ENCODE data around the gene PI3. TPM values are rescaled to one million over a fixed set of nuclear protein-coding genes. Genes with fewer than 3 reads are reported as not detected.

PI3 gene
- total RNA-seq, 3 donors from 2014 or later, result 0.88 to 5.9 TPM; not detected in 1

GRCh38 chr20:45183084-45183483 lies 8.4 kb downstream of the PI3 start:
- Histone ChIP-seq H3K36me3 (no peaks in the 10 kb centered on the region), H3K4me1 (no peaks in the 10 kb centered on the region), H3K27me3 (no peaks in the 10 kb centered on the region), H3K27ac (no peak overlapping the region), H3K9me3 (no peaks in the 10 kb centered on the region), H3K4me3 (no peak overlapping the region)
- TF ChIP-seq POLR2AphosphoS5 (IDR thresholded peaks at IDR 0.05) (no peak), POLR2A (IDR thresholded peaks at IDR 0.05) (no peak)
- TF ChIP-seq, protein P1, sequence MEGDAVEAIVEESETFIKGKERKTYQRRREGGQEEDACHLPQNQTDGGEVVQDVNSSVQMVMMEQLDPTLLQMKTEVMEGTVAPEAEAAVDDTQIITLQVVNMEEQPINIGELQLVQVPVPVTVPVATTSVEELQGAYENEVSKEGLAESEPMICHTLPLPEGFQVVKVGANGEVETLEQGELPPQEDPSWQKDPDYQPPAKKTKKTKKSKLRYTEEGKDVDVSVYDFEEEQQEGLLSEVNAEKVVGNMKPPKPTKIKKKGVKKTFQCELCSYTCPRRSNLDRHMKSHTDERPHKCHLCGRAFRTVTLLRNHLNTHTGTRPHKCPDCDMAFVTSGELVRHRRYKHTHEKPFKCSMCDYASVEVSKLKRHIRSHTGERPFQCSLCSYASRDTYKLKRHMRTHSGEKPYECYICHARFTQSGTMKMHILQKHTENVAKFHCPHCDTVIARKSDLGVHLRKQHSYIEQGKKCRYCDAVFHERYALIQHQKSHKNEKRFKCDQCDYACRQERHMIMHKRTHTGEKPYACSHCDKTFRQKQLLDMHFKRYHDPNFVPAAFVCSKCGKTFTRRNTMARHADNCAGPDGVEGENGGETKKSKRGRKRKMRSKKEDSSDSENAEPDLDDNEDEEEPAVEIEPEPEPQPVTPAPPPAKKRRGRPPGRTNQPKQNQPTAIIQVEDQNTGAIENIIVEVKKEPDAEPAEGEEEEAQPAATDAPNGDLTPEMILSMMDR (IDR thresholded peaks at IDR 0.05), result no peak
- intact Hi-C loops (cut with DNase I; ENCODE audit: low total_unique reads), result no loop called here
- DNase-seq (ENCODE audit: low spot score in 2 of 2), result no peak

DNA sequence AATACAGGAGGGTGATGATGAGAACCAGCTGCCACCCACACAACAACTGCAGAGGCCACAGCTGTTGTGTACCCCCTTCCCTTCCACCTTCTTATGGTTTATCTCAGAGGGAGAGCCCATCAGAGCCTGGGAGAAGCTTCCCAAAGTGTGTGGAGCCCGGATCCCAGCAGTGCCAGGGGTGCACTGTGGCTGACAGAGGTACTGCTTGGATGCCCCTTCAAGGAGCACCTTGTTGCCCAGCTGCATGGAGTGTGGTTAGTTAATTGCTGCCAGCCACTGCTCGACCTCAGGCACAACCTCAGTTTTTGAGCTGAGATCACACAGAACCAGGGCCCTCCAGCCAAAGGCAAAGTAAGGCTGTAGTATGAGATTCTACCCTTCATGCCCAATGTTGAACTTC lies 13.0 kb downstream of the PI3 start:
- Histone ChIP-seq H3K27me3 (no peaks in the 10 kb centered on the region), H3K4me1 (no peaks in the 10 kb centered on the region), H3K36me3 (no peaks in the 10 kb centered on the region), H3K9me3 (no peaks in the 10 kb centered on the region), H3K4me3 (no peak overlapping the region), H3K27ac (no peak overlapping the region)
- intact Hi-C loops (cut with DNase I; ENCODE audit: low total_unique reads), result no loop called here
- DNase-seq (ENCODE audit: low spot score in 2 of 2), result no peak
- TF ChIP-seq, protein P1 (IDR thresholded peaks at IDR 0.05), result no peak
- no peak for TF ChIP-seq POLR2A (IDR thresholded peaks at IDR 0.05)
- TF ChIP-seq POLR2AphosphoS5 (IDR thresholded peaks at IDR 0.05), result no peak

GRCh38 chr20:45189067-45189609 lies 14.4 kb downstream of the PI3 start:
- no peaks in the 10 kb centered on the region for H3K36me3 ChIP-seq
- intact Hi-C loops (cut with DNase I; ENCODE audit: low total_unique reads), result no loop called here

GRCh38 chr20:45189861-45190260 lies 15.2 kb downstream of the PI3 start:
- Histone ChIP-seq H3K9me3 (no peaks in the 10 kb centered on the region), H3K4me3 (no peak overlapping the region), H3K4me1 (no peaks in the 10 kb centered on the region), H3K27me3 (no peaks in the 10 kb centered on the region), H3K27ac (no peak overlapping the region), H3K36me3 (no peaks in the 10 kb centered on the region)
- intact Hi-C loops (cut with DNase I; ENCODE audit: low total_unique reads), result no loop called here
- TF ChIP-seq, protein P1 (IDR thresholded peaks at IDR 0.05), result no peak
- TF ChIP-seq POLR2A (IDR thresholded peaks at IDR 0.05), result no peak
- no peak for TF ChIP-seq POLR2AphosphoS5 (IDR thresholded peaks at IDR 0.05)
- DNase-seq (ENCODE audit: low spot score in 2 of 2), result no peak

More at GRCh38 chr20:45189067-45189609, 14.4 kb downstream of the PI3 start:
- TF ChIP-seq POLR2A (IDR thresholded peaks at IDR 0.05) (no peak), POLR2AphosphoS5 (IDR thresholded peaks at IDR 0.05) (no peak)
- TF ChIP-seq, protein P1 (IDR thresholded peaks at IDR 0.05), result no peak
- H3K9me3 ChIP-seq, result no peaks in the 10 kb centered on the region
- H3K4me3 ChIP-seq, result no peak overlapping the region
- DNase-seq (ENCODE audit: low spot score in 2 of 2), result no peak
- no peaks in the 10 kb centered on the region for H3K27me3 ChIP-seq
- H3K27ac ChIP-seq, result no peak overlapping the region
- H3K4me1 ChIP-seq, result no peaks in the 10 kb centered on the region

DNA sequence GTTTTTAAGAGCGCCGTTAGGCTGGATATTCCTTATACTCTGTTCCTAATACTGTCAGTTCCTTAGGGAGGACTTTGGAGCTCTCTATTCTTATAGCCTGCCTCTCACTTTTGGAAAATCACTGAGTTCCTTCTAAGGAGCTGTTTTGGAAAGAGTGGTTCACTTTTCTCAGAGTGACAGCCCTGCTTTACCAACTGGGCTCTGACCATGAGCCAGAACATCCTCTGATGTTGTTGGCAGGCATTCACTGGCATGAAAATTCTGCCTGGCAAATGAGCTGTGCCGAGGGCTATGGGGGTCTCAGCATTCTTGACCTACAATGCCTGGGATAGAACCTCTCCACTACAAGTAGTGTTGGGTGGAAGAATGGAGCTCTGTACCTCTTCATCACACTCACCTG lies 17.2 kb downstream of the PI3 start:
- Histone ChIP-seq H3K27me3 (no peaks in the 10 kb centered on the region), H3K9me3 (no peaks in the 10 kb centered on the region), H3K27ac (no peak overlapping the region), H3K4me3 (no peak overlapping the region), H3K4me1 (no peaks in the 10 kb centered on the region), H3K36me3 (no peaks in the 10 kb centered on the region)
- no peak for DNase-seq (ENCODE audit: low spot score in 2 of 2)
- intact Hi-C loops (cut with DNase I; ENCODE audit: low total_unique reads), result no loop called here
- TF ChIP-seq POLR2A (IDR thresholded peaks at IDR 0.05), result no peak
- TF ChIP-seq POLR2AphosphoS5 (IDR thresholded peaks at IDR 0.05), result no peak
- TF ChIP-seq, protein P1 (IDR thresholded peaks at IDR 0.05), result no peak

All from breast epithelium (tissue), 4 donors.